CD4-positive, alpha-beta T cell treated with Interferon gamma for 1 hour (primary cell): ENCODE measurements around the gene FETUB.
"Not testable (repeated sequence)": the region's sequence is repeated elsewhere in the genome, so short reads cannot be mapped to it uniquely, and the experiment has no call there.

Experiments used
- DNase-seq: peaks from one replicate; pipeline ENCODE4 v3.0.0-alpha.2; 2020

The FETUB gene

GRCh38 chr3:186614266-186614596, 26.0 kb upstream of the FETUB start:
- DNase-seq = no peak

GRCh38 chr3:186614597-186615483, 25.4 kb upstream of the FETUB start:
- DNase-seq = peak; percentile 58

GRCh38 chr3:186616299-186616617, 23.9 kb upstream of the FETUB start:
- DNase-seq = no peak

GRCh38 chr3:186617036-186617946, 22.9 kb upstream of the FETUB start:
- peak; percentile 81 for DNase-seq

GRCh38 chr3:186618318-186618938, 21.8 kb upstream of the FETUB start:
- no peak for DNase-seq

GRCh38 chr3:186619787-186620212, 20.4 kb upstream of the FETUB start:
- DNase-seq = no peak

GRCh38 chr3:186620213-186621092, 19.7 kb upstream of the FETUB start:
- DNase-seq = no peak

- DNase-seq = no peak
These were observed 18.1 kb upstream of the FETUB start for GRCh38 chr3:186621894-186622650.

- DNase-seq = no peak
These were observed 17.4 kb upstream of the FETUB start for GRCh38 chr3:186622651-186623310.

- no peak for DNase-seq
These were observed 15.6 kb upstream of the FETUB start for GRCh38 chr3:186624598-186624997.

- DNase-seq = no peak
These were observed 14.6 kb upstream of the FETUB start for GRCh38 chr3:186625600-186626042.

GRCh38 chr3:186626254-186626847, 13.8 kb upstream of the FETUB start:
- DNase-seq = no peak

GRCh38 chr3:186627852-186628414, 12.3 kb upstream of the FETUB start:
- DNase-seq = no peak

- DNase-seq = no peak
These were observed 11.4 kb upstream of the FETUB start for GRCh38 chr3:186628756-186629155.

GRCh38 chr3:186630950-186631641, 9.1 kb upstream of the FETUB start:
- DNase-seq = no peak

- no peak for DNase-seq
These were observed 6.7 kb upstream of the FETUB start for GRCh38 chr3:186633481-186633880.

- not testable (repeated sequence) for DNase-seq
These were observed 6.0 kb upstream of the FETUB start for GRCh38 chr3:186634207-186634606.

GRCh38 chr3:186635532-186635931, 4.7 kb upstream of the FETUB start:
- DNase-seq = no peak

- DNase-seq = no peak
These were observed 3.7 kb upstream of the FETUB start for GRCh38 chr3:186636536-186636935.

- no peak for DNase-seq
These were observed 2.5 kb upstream of the FETUB start for GRCh38 chr3:186637686-186638085.
